BLaER1 treated with 17β-estradiol and CSF1 and Interleukin-3, amounts not matched to agents 10 nM and 100 nM (cell line): ENCODE data around the gene ATN1.

ENCODE experiments used
- H3K27ac ChIP-seq, 11 experiments: shearing (Covaris generic); formaldehyde crosslinking; 2 replicates each; pipeline ENCODE4 v1.8.1; 2022
- H3K27me3 ChIP-seq, 11 experiments: shearing (Covaris generic); formaldehyde crosslinking; 2 replicates each; pipeline ENCODE4 v1.8.1; 2022
- H3K36me3 ChIP-seq, 11 experiments: shearing (Covaris generic); formaldehyde crosslinking; 2 replicates each; pipeline ENCODE4 v1.8.1; 2022
- H3K4me1 ChIP-seq, 10 experiments: shearing (Covaris generic); formaldehyde crosslinking; 2 replicates each; pipeline ENCODE4 v1.8.1; 2022
- H3K4me2 ChIP-seq, 11 experiments: shearing (Covaris generic); formaldehyde crosslinking; 2 replicates each; pipeline ENCODE4 v1.8.1; 2022
- H3K4me3 ChIP-seq, 10 experiments: shearing (Covaris generic); formaldehyde crosslinking; 2 replicates each; pipeline ENCODE4 v1.8.1; 2022
- H3K9ac ChIP-seq, 11 experiments: shearing (Covaris generic); formaldehyde crosslinking; 2 replicates each; pipeline ENCODE4 v1.8.1; 2022
- H3K9me3 ChIP-seq, 11 experiments: shearing (Covaris generic); formaldehyde crosslinking; replicated peaks in 1 of 11; 2 replicates each; pipeline ENCODE4 v1.8.1; 2022
- H4K20me1 ChIP-seq, 11 experiments: shearing (Covaris generic); formaldehyde crosslinking; 2 replicates each; pipeline ENCODE4 v1.8.1; 2022
- Cebpa-rat ChIP-seq, 11 experiments: shearing (Covaris generic); IDR thresholded peaks; 2 replicates each; pipeline ENCODE4 v1.8.1; 2022

ATN1 gene

GRCh38 chr12:6953442-6954315 is 25.9 kb downstream of the ATN1 start:
- no peak for TF ChIP-seq Cebpa-rat (IDR thresholded peaks at IDR 0.05)
- peaks cover 71 to 99% (median 88%) of the 10 kb centered on the region in 10 experiments for H3K4me1 ChIP-seq
- H4K20me1 ChIP-seq = peaks cover 0 to 55% (median 19%) of the 10 kb centered on the region in 11 experiments; a peak in 13 of 22 replicates
- no peaks in the 10 kb centered on the region for H3K27me3 ChIP-seq
- peak overlapping the region; percentile 78 to 99 (median 86) for H3K4me3 ChIP-seq
- peak overlapping the region; percentile 82 to 95 (median 93) for H3K27ac ChIP-seq
- H3K9ac ChIP-seq = peak overlapping the region; percentile 88 to 95 (median 92)
- H3K4me2 ChIP-seq = peak overlapping the region; percentile 94 to 100 (median 99)
- no peaks in the 10 kb centered on the region for H3K9me3 ChIP-seq
- H3K36me3 ChIP-seq = peaks cover 0 to 60% (median 33%) of the 10 kb centered on the region in 11 experiments; a peak in 18 of 22 replicates

GRCh38 chr12:6954316-6955107 is 26.8 kb downstream of the ATN1 start:
- Histone ChIP-seq H3K9ac (peak overlapping the region; percentile 88 to 95 (median 92)), H3K4me3 (peak overlapping the region; percentile 78 to 99 (median 86)), H3K4me1 (peaks cover 71 to 99% (median 88%) of the 10 kb centered on the region in 10 experiments), H3K36me3 (peaks cover 0 to 63% (median 33%) of the 10 kb centered on the region in 11 experiments; a peak in 18 of 22 replicates), H3K9me3 (no peaks in the 10 kb centered on the region), H3K27ac (peak overlapping the region; percentile 82 to 95 (median 93)), H3K4me2 (peak overlapping the region; percentile 94 to 100 (median 99)), H4K20me1 (peaks cover 0 to 63% (median 23%) of the 10 kb centered on the region in 11 experiments; a peak in 13 of 22 replicates), H3K27me3 (no peaks in the 10 kb centered on the region)
- TF ChIP-seq Cebpa-rat (IDR thresholded peaks at IDR 0.05) = no peak

- peaks cover 5 to 72% (median 37%) of the 10 kb centered on the region in 11 experiments; a peak in 19 of 22 replicates for H3K36me3 ChIP-seq
- H3K4me3 ChIP-seq = peak overlapping the region; percentile 78 to 99 (median 86); a peak in 16 of 20 replicates
- H3K9me3 ChIP-seq = no peaks in the 10 kb centered on the region
- H4K20me1 ChIP-seq = peaks cover 0 to 72% (median 23%) of the 10 kb centered on the region in 11 experiments; a peak in 14 of 22 replicates
- peak overlapping the region; percentile 88 to 95 (median 92) for H3K9ac ChIP-seq
- H3K4me1 ChIP-seq = peaks cover 71 to 99% (median 88%) of the 10 kb centered on the region in 10 experiments
- no peak for TF ChIP-seq Cebpa-rat (IDR thresholded peaks at IDR 0.05)
- H3K27me3 ChIP-seq = no peaks in the 10 kb centered on the region
- H3K4me2 ChIP-seq = peak overlapping the region; percentile 94 to 100 (median 99)
- peak overlapping the region; percentile 82 to 95 (median 93); a peak in 20 of 22 replicates for H3K27ac ChIP-seq
Measured at GRCh38 chr12:6955108-6956020, 27.6 kb downstream of the ATN1 start.

GRCh38 chr12:6956021-6956727 is 28.4 kb downstream of the ATN1 start:
- Histone ChIP-seq H3K4me3 (peak overlapping the region; percentile 6 to 99 (median 80); a peak in 16 of 20 replicates), H4K20me1 (peaks cover 0 to 80% (median 23%) of the 10 kb centered on the region in 11 experiments; a peak in 14 of 22 replicates), H3K9me3 (no peaks in the 10 kb centered on the region), H3K4me1 (peaks cover 72 to 99% (median 89%) of the 10 kb centered on the region in 10 experiments), H3K27me3 (no peaks in the 10 kb centered on the region), H3K4me2 (peak overlapping the region; percentile 94 to 100 (median 99)), H3K27ac (peak overlapping the region in 10 of 11 experiments; percentile 83 to 95 (median 93); a peak in 21 of 22 replicates), H3K36me3 (peaks cover 7 to 80% (median 43%) of the 10 kb centered on the region in 11 experiments; a peak in 19 of 22 replicates), H3K9ac (peak overlapping the region; percentile 74 to 95 (median 92); a peak in 21 of 22 replicates)
- TF ChIP-seq Cebpa-rat (IDR thresholded peaks at IDR 0.05) = no peak

- H3K4me1 ChIP-seq = peaks cover 83 to 99% (median 98%) of the 10 kb centered on the region in 10 experiments
- H3K4me3 ChIP-seq = peak overlapping the region in 5 of 10 experiments; percentile 34 to 99 (median 89); a peak in 5 of 20 replicates
- peak overlapping the region; percentile 94 to 100 (median 99) for H3K4me2 ChIP-seq
- no peak for TF ChIP-seq Cebpa-rat (IDR thresholded peaks at IDR 0.05)
- peaks cover 0 to 82% (median 23%) of the 10 kb centered on the region in 11 experiments; a peak in 14 of 22 replicates for H4K20me1 ChIP-seq
- no peaks in the 10 kb centered on the region for H3K27me3 ChIP-seq
- H3K9ac ChIP-seq = peak overlapping the region; percentile 74 to 95 (median 92); a peak in 20 of 22 replicates
- H3K9me3 ChIP-seq = no peaks in the 10 kb centered on the region
- peaks cover 7 to 76% (median 43%) of the 10 kb centered on the region in 11 experiments; a peak in 19 of 22 replicates for H3K36me3 ChIP-seq
- H3K27ac ChIP-seq = peak overlapping the region in 10 of 11 experiments; percentile 83 to 95 (median 93); a peak in 20 of 22 replicates
Measured at GRCh38 chr12:6957151-6957701, 29.5 kb downstream of the ATN1 start.

- H4K20me1 ChIP-seq = peaks cover 0 to 82% (median 23%) of the 10 kb centered on the region in 11 experiments; a peak in 14 of 22 replicates
- no peaks in the 10 kb centered on the region for H3K9me3 ChIP-seq
- H3K27ac ChIP-seq = peak overlapping the region; percentile 74 to 95 (median 92); a peak in 21 of 22 replicates
- peaks cover 90 to 99% (median 98%) of the 10 kb centered on the region in 10 experiments for H3K4me1 ChIP-seq
- H3K27me3 ChIP-seq = no peaks in the 10 kb centered on the region
- peak overlapping the region; percentile 94 to 100 (median 99) for H3K4me2 ChIP-seq
- H3K36me3 ChIP-seq = peaks cover 7 to 69% (median 43%) of the 10 kb centered on the region in 11 experiments; a peak in 19 of 22 replicates
- H3K4me3 ChIP-seq = peak overlapping the region; percentile 37 to 64 (median 48)
- no peak for TF ChIP-seq Cebpa-rat (IDR thresholded peaks at IDR 0.05)
- H3K9ac ChIP-seq = peak overlapping the region; percentile 71 to 95 (median 92)
Measured at GRCh38 chr12:6957741-6958608, 30.2 kb downstream of the ATN1 start.
